SJCRH30 (cell line): Measurements from ENCODE around the gene NTM. TPM values are rescaled to one million over a fixed set of nuclear protein-coding genes. Genes with fewer than 3 reads are reported as not detected.

Experiments
- DNase-seq, 2 experiments: peaks; one replicate each; pipeline ENCODE4 v3.0.0-alpha.2; 2015 to 2020
- H3K27ac ChIP-seq: fragments of 250-450 bp; sonication (Bioruptor Pico); 2 replicates; pipeline ENCODE4 v1.5.1; 2020; ENCODE audit warnings: mild to moderate bottlenecking, moderate library complexity
- H3K27me3 ChIP-seq: fragments of 250-450 bp; sonication (Bioruptor Pico); 2 replicates; pipeline ENCODE4 v1.5.1; 2020; ENCODE audit warnings: mild to moderate bottlenecking, moderate library complexity
- H3K36me3 ChIP-seq: fragments of 250-450 bp; sonication (Bioruptor Pico); 2 replicates; pipeline ENCODE4 v1.5.1; 2020; ENCODE audit warnings: mild to moderate bottlenecking, moderate library complexity
- H3K4me1 ChIP-seq: fragments of 250-450 bp; sonication (Bioruptor Pico); 2 replicates; pipeline ENCODE4 v1.5.1; 2020; ENCODE audit warnings: mild to moderate bottlenecking, moderate library complexity
- H3K4me3 ChIP-seq: fragments of 250-450 bp; sonication (Bioruptor Pico); 2 replicates; pipeline ENCODE4 v1.5.1; 2020; ENCODE audit warnings: mild to moderate bottlenecking, moderate library complexity
- H3K9me3 ChIP-seq: fragments of 250-450 bp; sonication (Bioruptor Pico); replicated peaks from 2 replicates; pipeline ENCODE4 v1.5.1; 2020; ENCODE audit warnings: mild to moderate bottlenecking, moderate library complexity
- total RNA-seq: library from RNA; depleted of rRNA; stranded (reverse); fragments of >200 nt; shearing (Covaris generic); gene quantifications from 2 replicates; pipeline ENCODE4 v1.2.3, GENCODE V29; 2014

Gene NTM
- total RNA-seq, 1 experiment from 2014 or later: not detected

DNA sequence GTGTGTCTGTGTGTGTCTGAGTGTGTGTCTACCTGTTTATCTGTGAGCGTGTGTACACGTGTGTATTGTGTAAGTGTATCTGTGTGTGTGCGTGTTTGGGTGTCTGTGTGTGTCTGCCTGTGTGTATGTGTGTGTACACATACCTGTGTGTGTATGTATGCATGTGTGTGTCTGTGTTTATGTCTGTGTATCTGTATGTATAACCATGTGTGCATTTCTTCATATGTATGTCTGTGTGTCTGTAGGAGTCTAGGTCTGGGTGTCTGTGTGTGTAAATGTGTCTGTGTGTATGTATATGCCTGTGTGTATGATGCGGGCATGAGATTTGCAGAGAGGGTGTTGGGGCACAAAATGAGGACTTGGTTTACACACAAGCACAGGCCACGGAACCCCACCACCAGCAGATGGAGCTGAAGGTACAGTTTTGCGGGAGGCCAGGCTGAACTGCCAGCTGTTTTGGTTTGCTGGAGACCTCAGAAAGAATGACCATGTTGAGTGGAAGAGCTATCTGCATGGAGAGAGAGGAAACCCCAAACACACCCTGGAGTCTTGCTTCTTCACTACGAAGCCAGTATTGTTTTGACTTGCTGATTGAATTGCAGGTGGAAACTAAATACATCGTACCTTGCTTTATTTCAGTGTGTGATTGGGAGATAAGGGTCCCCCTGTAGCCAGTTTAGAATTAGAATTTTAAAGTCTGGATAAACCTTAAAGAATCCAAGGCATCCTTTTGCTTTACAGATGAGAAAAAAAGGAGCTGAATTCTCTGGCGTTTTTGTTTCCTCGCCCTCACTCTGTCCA is 497.2 kb downstream of the NTM start:
- Histone ChIP-seq H3K27ac (no peak overlapping the region), H3K9me3 (no peaks in the 10 kb centered on the region), H3K4me1 (no peaks in the 10 kb centered on the region), H3K27me3 (no peaks in the 10 kb centered on the region), H3K36me3 (no peaks in the 10 kb centered on the region), H3K4me3 (no peak overlapping the region)
- DNase-seq: peak; percentile 40 to 55

DNA sequence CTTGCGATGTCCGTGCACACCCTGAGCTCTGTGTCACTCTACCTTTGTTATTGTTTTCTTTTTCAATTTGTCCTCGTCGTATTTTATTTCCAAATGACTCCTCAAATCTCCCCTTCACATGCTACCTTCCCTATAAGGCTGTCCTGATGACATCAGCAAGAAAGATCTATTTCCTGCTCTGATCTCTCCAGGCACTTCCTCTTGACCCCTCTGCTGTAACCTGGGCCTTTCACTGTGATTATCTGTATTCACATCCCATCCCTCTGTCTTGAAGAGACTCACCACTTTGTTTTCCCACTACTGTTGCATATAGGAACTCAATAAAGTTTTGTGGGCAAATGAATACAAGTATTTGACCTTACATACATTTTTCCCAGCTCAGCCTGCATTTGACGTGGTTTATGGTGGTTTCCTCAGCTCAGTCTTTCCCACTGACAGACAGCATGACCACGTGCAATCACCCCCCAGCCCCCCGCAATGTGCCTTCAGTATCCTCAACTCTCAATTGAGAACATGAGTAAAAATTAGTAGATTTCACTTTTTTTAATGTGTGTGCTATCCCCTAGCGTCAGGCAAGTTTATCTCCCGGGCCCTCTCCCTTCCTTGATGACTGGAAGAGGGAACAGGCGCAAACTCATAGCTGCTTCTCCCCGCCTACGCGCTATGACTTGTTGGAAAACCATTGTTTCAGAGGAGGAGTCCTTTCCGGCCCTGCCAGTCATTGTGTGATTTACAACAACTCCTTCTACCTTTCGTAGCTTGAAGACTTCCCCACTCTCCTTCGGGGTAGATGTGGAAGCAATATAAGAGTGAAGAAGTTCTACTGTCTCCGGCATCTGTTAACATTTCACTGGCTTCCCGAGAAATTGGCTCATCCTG is 498.5 kb downstream of the NTM start:
- Histone ChIP-seq H3K9me3 (no peaks in the 10 kb centered on the region), H3K4me3 (no peak overlapping the region), H3K36me3 (no peaks in the 10 kb centered on the region), H3K27ac (no peak overlapping the region), H3K27me3 (no peaks in the 10 kb centered on the region), H3K4me1 (no peaks in the 10 kb centered on the region)
- DNase-seq: no peak

DNA sequence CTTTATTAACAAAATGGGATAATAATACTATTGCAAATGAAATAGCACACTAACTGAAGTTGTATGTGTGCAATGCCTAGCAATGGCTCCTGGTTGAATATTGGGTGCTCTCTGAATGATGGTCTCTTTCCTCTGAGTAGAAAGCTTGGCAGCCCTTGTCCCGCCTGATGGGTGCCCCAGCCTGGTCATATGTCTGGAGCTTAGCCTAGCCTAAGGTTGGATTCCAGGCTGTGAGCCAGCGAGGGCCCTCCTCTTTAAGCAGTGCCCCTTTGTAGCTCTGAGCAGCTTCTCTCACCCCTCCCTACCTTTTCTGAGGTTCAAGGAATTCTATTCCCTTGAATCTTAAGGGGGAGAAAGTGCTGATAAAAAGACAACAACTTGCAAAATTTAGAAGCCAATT is 499.9 kb downstream of the NTM start:
- H3K27me3 ChIP-seq: no peaks in the 10 kb centered on the region
- H3K27ac ChIP-seq: no peak overlapping the region
- no peak for DNase-seq
- H3K4me3 ChIP-seq: no peak overlapping the region
- no peaks in the 10 kb centered on the region for H3K36me3 ChIP-seq
- no peaks in the 10 kb centered on the region for H3K4me1 ChIP-seq
- no peaks in the 10 kb centered on the region for H3K9me3 ChIP-seq

DNA sequence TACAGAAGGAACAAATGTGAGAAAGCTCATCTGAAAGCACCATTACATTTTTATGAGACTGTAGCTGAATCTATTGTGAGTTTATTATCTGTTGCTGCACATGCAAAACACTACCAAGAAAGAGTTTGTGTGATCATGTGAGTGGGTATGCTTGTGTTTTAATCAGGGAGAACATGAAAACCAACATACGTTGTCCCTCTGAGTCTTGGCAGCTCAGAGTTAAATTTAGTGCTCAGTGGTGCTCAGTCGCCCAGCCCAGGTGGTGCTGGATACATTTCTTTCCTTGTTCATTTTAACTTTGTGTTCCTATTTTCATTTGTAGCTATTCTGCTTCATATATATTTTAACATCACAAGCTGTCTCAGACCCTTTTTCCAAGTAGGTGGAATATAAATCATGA is 500.6 kb downstream of the NTM start:
- H3K9me3 ChIP-seq: no peaks in the 10 kb centered on the region
- no peak overlapping the region for H3K4me3 ChIP-seq
- H3K4me1 ChIP-seq: no peaks in the 10 kb centered on the region
- DNase-seq: no peak
- no peak overlapping the region for H3K27ac ChIP-seq
- H3K27me3 ChIP-seq: no peaks in the 10 kb centered on the region
- H3K36me3 ChIP-seq: no peaks in the 10 kb centered on the region

DNA sequence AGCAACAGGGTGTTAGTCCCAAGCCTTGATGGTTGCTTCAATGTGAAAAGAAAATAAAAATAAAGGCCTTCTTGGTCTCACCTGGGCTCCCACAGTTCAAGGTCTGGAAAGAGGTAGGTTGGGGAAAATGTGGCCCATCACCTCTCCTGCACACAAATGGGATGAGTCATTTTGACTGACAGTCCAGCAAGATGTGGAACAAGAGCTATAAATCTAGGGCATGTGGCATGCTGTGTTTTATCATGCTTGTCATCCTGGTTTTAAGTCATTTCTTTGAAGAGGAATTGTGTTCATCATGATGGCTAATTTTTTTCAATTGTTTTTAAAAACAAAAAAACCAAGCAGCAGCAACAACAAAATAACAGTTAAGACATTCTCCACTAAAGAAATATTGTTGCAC is 503.7 kb downstream of the NTM start:
- H3K36me3 ChIP-seq: no peaks in the 10 kb centered on the region
- no peak for DNase-seq
- H3K9me3 ChIP-seq: no peaks in the 10 kb centered on the region
- no peaks in the 10 kb centered on the region for H3K27me3 ChIP-seq
- H3K4me1 ChIP-seq: no peaks in the 10 kb centered on the region
- H3K4me3 ChIP-seq: no peak overlapping the region
- no peak overlapping the region for H3K27ac ChIP-seq

DNA sequence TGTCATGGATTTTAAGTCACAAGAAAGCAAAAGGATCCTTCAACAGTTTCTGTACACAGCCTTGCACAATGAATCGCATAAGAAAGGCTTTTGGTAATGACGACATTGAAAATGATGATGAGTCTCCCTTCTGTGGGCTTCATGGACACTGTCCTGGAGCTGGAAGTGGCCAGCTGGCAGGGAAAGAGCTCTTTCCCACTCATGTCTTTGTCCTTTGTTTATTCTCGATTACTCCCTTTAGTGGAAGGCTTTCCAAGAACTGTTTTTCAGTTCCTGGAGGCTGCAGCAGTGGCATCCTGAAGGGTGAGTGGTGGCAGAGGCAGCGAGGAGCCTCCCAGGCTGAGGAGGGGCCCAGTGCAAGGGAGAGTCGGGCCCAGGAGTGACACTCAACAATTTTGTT is 505.2 kb downstream of the NTM start:
- Histone ChIP-seq H3K4me1 (no peaks in the 10 kb centered on the region), H3K9me3 (no peaks in the 10 kb centered on the region), H3K27me3 (no peaks in the 10 kb centered on the region), H3K4me3 (no peak overlapping the region), H3K27ac (no peak overlapping the region), H3K36me3 (no peaks in the 10 kb centered on the region)
- no peak for DNase-seq

DNA sequence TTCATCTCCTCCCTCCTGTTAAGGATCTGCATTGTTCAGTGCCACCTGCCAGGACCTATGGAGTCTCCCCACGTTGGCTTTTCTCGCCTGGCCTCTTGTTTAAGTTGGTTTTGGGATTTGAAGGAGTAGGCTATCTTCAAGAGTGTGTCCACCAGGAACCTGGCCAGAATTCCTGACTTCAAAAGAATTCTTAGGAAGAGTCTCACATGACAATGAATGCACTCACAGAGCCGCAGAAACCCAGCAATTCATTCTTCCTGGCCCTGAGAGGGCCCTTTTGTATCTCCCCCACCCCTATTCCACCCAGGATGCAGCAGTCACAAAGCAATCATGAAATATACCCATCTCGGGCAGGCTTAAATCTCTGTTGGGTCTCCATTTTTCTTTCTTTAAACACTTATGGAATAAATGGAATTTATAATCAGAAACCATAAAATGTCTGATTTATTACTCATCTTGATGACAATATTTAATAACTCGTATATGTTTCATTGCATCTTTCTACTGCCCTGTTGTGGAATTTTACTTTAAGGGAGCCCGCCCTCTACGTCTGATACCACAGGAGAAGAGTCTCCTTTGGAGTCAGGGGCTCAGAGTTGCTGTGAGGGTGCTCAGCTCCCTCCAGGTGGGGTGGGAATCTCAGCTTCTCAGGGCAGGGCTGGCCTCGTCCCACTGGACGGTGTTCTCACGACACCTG is 507.0 kb downstream of the NTM start:
- Histone ChIP-seq H3K27ac (no peak overlapping the region), H3K4me3 (no peak overlapping the region), H3K9me3 (no peaks in the 10 kb centered on the region), H3K27me3 (no peaks in the 10 kb centered on the region), H3K4me1 (no peaks in the 10 kb centered on the region), H3K36me3 (no peaks in the 10 kb centered on the region)
- no peak for DNase-seq

DNA sequence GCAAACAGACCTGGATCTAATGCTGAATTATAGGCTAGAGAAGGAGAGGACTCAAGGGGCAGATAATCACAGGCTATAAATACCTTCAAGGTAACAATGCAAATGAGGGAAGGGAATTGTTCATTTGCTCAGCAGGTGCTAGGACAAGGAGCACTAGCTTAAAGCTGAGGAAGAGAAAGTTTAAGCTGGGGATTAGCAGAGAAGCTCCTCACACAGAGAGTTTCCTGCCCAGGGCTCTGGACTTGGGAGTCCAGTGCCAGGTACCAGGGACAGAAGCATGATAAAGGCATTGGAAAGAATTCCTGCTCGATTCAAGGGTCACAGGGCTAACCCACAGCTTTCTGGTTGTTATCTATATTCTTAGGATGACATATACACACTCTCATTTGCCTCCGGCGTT is 509.9 kb downstream of the NTM start:
- no peaks in the 10 kb centered on the region for H3K9me3 ChIP-seq
- DNase-seq: no peak

DNA sequence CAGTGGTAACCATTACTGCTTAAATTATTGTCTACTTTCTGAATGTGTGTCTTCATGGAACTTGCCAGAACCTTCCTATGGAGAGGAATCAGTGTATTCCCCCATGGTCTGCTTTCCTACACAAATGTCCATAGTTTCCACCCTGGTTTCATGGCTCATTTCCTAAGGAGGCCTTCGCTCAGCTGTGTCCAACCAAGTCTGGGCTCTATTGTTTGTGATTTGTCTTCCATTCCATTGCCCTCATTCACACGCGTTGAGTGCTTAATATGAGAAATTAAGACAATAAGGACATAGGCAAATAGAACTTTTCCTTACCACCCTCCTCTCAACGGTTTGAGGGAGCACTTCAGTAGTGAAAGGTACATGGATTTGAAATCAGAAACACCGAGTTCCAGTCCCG is 510.6 kb downstream of the NTM start:
- no peak overlapping the region for H3K27ac ChIP-seq
- H3K4me3 ChIP-seq: no peak overlapping the region
- DNase-seq: no peak
- no peaks in the 10 kb centered on the region for H3K4me1 ChIP-seq
- H3K9me3 ChIP-seq: no peaks in the 10 kb centered on the region
- no peaks in the 10 kb centered on the region for H3K36me3 ChIP-seq
- H3K27me3 ChIP-seq: no peaks in the 10 kb centered on the region

More for the DNA sequence above, 509.9 kb downstream of the NTM start:
- Histone ChIP-seq H3K36me3 (no peaks in the 10 kb centered on the region), H3K4me1 (no peaks in the 10 kb centered on the region), H3K27ac (no peak overlapping the region), H3K27me3 (no peaks in the 10 kb centered on the region), H3K4me3 (no peak overlapping the region)

DNA sequence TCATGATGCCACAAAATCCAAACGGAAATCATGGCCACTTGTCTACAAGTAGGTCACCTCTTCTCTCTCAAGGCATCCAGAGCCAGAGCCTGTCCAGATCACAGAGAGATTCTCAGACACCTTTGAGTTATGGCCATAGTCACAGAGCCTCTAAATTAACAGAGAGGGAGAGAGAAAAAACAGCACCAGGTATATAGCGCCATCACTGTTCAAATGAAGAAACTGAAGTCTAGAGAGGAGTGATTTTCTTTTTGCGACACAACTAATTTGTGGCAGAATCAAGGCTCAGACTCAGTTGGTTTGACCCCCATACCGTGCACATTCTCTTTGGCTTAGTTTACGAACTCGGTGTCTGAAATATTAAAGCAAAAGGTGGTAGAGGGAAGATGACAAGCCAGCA is 512.9 kb downstream of the NTM start:
- Histone ChIP-seq H3K4me1 (no peaks in the 10 kb centered on the region), H3K9me3 (no peaks in the 10 kb centered on the region), H3K27ac (no peak overlapping the region), H3K4me3 (no peak overlapping the region), H3K36me3 (no peaks in the 10 kb centered on the region), H3K27me3 (no peaks in the 10 kb centered on the region)
- DNase-seq: no peak

DNA sequence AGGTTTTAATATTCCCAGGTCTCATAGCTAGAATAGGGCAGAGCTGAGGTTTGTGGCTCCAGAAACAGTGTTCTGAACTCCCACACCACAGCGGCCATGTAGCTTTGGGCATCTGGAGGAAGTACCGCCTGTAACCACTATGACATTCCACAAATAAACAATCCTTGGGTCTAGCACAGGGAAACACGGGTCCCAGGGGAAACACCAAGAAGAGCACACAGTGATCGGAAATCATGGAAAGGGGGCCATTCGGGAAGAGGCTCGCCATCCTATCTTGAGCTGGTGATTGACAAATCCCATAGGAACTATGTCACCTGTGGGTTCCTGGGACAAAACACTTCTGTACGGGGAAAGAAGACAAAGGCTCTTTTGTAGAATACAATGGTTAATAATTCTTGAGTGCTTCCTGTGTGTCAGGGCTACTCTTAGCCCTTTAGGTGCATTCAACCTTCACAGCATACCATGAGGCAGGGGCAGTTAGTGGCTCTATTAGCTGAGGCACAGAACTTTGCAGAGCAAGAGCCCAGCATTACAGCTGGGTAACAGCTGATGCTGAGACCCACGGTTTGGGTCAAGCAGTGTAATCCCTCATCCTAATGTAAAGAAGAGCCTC is 514.2 kb downstream of the NTM start:
- H3K4me3 ChIP-seq: no peak overlapping the region
- no peak overlapping the region for H3K27ac ChIP-seq
- H3K27me3 ChIP-seq: no peaks in the 10 kb centered on the region
- no peaks in the 10 kb centered on the region for H3K9me3 ChIP-seq
- H3K4me1 ChIP-seq: no peaks in the 10 kb centered on the region
- no peak for DNase-seq
- H3K36me3 ChIP-seq: no peaks in the 10 kb centered on the region

DNA sequence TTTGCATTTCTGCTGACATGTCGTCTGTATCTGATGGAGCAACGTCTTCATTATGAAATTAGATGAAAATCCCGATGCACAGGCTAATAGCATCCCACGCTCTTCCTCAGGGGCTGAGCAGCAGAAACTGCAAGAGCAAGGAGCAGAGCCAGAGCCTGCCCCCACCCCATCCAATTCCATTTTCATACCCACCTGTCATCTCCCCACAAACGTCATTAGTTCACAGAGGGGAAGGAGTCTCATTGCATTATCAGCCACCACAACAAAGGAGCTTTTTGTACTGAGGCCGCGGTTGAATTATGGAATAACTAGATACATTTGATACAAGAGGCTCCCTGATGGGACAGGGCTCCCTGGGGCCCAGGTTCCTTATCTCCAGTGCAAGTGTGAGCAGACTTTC is 515.0 kb downstream of the NTM start:
- H3K27me3 ChIP-seq: no peaks in the 10 kb centered on the region
- H3K9me3 ChIP-seq: no peaks in the 10 kb centered on the region
- H3K27ac ChIP-seq: no peak overlapping the region
- H3K4me1 ChIP-seq: no peaks in the 10 kb centered on the region
- DNase-seq: no peak
- H3K36me3 ChIP-seq: no peaks in the 10 kb centered on the region
- H3K4me3 ChIP-seq: no peak overlapping the region

DNA sequence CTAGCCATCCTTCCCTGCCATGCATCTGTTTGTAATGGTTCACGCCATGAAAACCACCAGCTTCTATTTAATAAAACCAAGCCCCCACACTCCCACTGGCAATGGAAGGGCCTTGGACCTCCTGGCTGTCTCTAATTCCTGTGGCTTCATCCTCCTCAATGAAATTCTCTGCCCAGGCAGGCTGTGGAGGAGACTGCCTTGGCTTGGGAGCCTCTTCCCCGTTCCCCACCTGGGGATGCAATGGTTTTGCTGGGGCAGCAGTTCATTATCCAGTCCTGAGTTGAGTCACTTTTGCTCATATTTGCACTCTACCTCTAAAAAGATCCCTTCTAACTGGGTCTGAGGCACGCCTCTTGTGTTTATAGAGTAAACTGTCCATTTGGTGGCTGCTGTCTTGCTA is 515.8 kb downstream of the NTM start:
- H3K4me3 ChIP-seq: no peak overlapping the region

DNA sequence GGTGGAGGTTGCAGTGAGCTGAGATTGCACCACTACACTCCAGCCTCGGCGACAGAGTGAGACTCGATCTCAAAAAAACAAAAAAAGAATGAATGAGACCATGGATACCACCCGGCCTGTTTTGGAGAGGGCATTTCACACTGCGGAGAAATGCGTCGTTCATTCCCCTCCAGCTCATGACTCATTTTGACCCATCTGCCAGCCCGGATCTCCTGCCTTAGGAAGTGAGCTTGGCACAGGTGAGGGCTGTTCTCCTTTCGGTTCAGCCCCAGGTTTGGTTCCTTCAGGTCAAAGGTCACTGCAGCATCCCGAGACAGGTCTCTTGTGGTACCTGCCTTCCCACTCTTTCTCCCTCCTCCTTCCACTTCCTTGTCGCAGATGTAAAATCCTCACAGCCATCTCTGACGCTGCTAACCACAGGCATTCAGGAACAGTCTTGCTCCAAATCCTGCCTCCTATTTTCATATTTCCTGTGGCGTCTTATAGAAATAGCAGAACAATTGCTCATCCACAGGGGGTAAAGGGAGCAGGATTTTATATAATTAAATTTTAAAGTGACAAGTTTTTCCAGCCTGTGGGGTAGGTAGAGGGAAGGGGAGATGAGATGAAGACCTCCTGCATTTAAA is 517.9 kb downstream of the NTM start:
- no peaks in the 10 kb centered on the region for H3K4me1 ChIP-seq
- H3K36me3 ChIP-seq: no peaks in the 10 kb centered on the region
- no peak overlapping the region for H3K4me3 ChIP-seq
- H3K9me3 ChIP-seq: no peaks in the 10 kb centered on the region
- DNase-seq: peak in 1 of 2 experiments; percentile 5
- H3K27ac ChIP-seq: no peak overlapping the region
- H3K27me3 ChIP-seq: no peaks in the 10 kb centered on the region

More for the DNA sequence above, 515.8 kb downstream of the NTM start:
- Histone ChIP-seq H3K4me1 (no peaks in the 10 kb centered on the region), H3K36me3 (no peaks in the 10 kb centered on the region), H3K27ac (no peak overlapping the region), H3K9me3 (no peaks in the 10 kb centered on the region), H3K27me3 (no peaks in the 10 kb centered on the region)
- DNase-seq: no peak
